ENCODE data around the gene SLC16A9.
"Not testable (repeated sequence)": the region's sequence is repeated elsewhere in the genome, so short reads cannot be mapped to it uniquely, and the experiment has no call there.

SLC16A9 gene

GRCh38 chr10:59675812-59676211 lies 33.8 kb downstream of the SLC16A9 start:
- DNase-seq (ENCODE audit: low read depth): no peak

DNA sequence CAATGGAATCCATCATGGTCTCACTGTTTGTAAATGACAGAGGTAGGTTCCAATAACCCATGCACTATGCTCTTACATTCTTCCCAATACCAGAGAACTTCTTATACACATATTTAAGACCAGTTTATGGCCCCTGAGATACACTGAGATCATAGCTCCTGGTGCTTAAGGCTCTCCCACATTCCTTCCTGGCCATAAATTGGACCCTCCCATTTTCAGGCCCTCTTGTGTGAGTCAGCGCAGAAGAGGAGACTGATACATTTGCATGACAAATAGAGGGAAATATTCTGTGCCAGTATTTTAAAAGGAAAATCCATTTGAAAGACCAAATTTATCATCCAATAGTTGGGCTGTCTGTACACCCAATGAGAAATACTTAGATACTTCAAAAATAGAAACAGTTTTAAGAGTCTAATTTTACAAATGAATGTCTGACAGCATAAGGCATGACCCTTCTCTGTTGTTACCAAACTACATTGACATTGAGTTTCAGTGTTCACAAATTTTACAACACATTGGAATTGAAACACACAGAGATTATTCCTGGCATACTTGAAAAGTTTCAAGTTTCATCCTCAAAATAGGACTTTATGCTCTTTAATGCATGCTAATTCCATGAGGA lies 35.3 kb downstream of the SLC16A9 start:
- DNase-seq (ENCODE audit: low read depth): peak; percentile 84

DNA sequence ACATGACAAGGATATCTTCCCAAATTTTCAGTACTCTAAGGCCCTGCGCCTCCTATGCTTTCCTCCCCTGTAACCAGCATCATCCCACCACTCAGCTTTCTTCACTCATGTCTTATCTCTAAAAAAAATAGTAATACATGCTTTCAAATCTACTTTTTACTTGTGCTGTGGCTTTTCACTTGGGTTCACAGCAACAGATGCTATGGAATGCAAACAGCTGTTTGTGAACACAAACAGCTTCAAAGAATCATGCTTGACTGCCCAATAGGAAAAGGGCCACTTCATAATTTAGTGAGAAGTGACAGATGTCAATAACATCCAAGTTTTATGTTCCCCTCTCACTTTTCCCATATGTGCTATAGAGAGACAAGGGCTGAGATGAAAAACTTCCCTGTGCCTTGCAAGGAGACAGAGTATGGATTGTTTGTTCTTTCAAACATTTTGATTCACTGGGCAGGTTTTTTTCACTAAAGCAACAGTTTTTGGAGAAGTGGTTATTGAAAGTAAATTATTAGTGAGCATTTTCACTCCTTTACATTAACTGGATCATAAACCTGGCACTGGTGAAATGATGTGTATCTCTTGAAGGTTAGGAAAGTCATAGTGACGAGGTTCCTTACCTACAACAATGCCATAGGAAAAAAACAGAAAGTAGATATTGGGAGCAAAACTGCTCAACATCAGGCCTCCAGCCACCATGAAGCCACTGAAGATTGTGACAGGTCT lies 37.3 kb downstream of the SLC16A9 start:
- DNase-seq (ENCODE audit: low read depth): no peak

DNA sequence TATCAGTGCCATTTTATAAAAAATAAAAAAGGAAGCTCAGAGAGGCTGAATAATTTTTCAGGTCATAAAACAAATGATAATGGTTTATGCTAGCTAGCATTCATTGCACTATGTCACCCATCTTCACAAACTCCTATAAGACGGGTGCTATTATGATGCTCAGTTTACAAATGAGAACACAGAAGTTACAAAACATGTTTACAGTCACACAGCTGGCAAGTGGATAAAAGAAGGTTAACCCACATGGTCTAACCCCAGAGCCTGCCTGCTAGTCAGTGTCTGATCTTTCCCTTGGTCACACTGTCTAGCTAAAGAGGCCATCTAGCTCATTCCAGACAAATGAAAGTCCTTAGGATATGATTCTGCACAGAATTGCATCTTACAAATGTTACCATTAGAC lies 39.4 kb downstream of the SLC16A9 start:
- DNase-seq (ENCODE audit: low read depth): no peak

- no peak for DNase-seq (ENCODE audit: low read depth)
Measured at GRCh38 chr10:59668096-59668495, 41.6 kb downstream of the SLC16A9 start.

- no peak for DNase-seq (ENCODE audit: low read depth)
Measured at GRCh38 chr10:59666310-59666709, 43.3 kb downstream of the SLC16A9 start.

GRCh38 chr10:59663213-59663612 lies 46.4 kb downstream of the SLC16A9 start:
- DNase-seq (ENCODE audit: low read depth): not testable (repeated sequence)

- DNase-seq (ENCODE audit: low read depth): no peak
Measured at GRCh38 chr10:59657724-59658123, 51.9 kb downstream of the SLC16A9 start.

DNA sequence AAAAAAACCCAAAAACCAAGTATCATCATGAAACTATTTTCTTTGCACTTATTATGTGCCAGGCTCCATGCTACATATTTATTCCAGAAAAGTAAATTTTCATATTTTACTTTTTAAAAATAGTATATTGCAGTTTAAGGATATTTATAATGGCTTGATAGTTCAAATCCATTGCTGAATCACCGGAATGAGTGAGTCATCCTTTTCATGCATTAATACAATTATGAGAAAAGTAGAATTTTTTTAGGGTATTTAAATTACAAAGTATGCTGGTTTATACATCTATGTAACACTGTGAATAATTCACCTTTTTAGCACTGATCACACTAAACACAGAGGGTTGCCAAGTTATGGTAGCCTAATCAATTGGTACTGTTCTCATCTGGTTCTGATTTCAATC lies 54.3 kb downstream of the SLC16A9 start:
- DNase-seq (ENCODE audit: low read depth): peak; percentile 36

DNA sequence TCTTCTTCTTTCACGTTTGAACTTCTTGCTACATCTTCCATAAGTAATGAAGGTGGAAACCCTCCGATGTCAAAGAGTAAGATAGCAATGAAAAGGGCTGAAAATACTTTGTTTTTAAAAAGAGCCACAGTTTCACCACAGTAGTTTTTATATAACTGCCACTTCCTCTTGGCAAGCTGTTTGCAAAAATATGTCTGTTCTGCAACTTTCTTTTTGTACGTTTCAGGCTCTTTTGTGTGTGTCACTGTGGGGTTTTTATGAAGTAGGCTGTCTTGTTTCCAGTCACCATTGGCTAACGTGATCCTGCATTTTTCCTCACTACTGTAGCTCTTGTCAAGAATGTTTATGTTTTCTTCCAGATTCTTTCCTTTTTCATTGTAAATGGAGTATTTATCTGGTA lies 55.6 kb downstream of the SLC16A9 start:
- DNase-seq (ENCODE audit: low read depth): peak; percentile 33

GRCh38 chr10:59651902-59652301 lies 57.7 kb downstream of the SLC16A9 start:
- DNase-seq (ENCODE audit: low read depth): no peak

GRCh38 chr10:59649606-59650346 lies 59.9 kb downstream of the SLC16A9 start:
- DNase-seq (ENCODE audit: low read depth): no peak

DNA sequence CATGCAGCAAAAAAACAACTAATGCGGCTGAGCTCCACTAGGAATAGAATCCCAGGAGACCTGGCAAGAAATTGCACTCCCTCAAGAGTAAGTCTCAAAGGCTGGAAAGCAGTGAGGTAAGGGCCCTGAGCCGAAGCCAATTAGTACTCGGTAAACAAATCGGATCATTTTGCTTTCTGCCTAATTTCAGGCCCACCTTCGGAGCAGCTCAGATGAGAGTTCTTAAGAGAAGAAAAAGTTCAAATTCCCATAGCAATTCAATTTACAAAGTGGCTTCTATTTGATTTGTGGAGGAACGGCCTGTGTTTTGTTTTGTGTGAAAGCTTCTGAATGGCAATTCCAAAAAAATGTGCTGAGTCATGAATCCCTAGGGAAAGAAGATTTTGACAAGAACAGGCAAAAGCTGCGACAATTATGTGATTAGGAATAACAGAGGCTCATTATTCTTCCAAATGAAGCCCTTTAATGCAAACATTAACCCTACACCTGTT lies 60.9 kb downstream of the SLC16A9 start:
- DNase-seq (ENCODE audit: low read depth): no peak

- DNase-seq (ENCODE audit: low read depth): no peak
Measured at GRCh38 chr10:59644841-59645240, 64.8 kb downstream of the SLC16A9 start.

GRCh38 chr10:59641688-59642087 lies 68.0 kb downstream of the SLC16A9 start:
- not testable (repeated sequence) for DNase-seq (ENCODE audit: low read depth)

- no peak for DNase-seq (ENCODE audit: low read depth)
Measured at GRCh38 chr10:59635502-59636290, 74.0 kb downstream of the SLC16A9 start.

- DNase-seq (ENCODE audit: low read depth): no peak
Measured at GRCh38 chr10:59634102-59634501, 75.5 kb downstream of the SLC16A9 start.

DNA sequence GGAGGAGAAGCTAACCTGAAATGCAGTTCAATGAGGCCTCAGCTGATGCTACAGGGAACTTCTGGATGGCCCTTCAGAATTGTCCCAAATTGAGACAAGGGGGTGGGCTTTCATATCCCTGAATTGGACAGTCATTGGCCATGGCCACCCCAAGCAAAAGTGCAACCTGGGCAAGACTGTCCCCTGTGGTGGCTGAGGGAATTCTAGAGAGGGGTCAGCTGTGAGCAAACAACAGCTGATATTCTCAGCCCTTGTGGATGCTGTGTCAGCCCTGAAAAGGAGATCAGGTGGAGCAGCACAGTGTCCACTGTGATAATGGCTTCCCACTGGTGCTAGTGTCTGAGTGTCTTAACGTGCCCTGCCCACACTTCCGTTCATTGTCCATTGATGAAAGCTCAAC lies 76.6 kb downstream of the SLC16A9 start:
- DNase-seq (ENCODE audit: low read depth): no peak

DNA sequence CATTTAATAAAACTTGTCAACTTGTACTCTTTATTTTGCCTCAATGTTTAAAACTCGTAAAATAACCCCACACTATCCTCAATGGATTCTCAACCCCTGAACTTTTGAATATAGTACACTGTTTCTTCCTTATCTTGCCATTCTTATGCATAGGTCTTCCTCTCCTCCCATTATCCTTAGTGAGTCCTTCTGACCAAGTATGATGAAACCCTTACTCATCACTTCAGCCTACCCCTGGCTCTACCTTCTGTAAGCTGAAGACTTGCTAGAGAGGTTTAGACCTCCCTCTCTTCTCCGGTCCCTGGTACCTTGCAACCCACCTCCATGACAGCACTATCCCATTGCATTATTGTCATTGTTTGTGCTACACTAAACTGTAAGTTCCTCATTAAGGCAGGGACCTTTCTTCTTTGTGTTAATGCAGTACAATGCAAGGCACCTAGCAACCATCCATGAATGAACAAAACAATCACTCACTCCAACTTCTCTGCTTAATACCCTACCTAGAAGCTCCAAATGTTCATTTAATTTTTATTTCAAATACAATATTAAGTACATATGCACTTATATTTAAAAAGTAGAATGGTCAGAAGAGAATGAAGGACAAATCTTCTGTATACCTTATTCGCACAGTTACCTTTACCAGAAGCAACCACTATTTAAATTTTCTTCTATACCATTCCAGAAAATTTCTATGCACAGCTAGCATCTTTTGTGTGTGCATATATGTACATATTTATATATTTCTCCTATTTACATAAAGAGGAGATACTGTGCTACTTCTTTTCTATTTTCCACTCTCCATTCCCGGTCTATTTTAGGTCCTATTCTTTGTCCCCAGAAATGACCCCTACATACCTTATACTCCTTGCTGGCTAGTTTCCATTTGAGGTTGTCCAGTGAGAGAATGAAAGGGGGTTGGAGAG lies 77.5 kb downstream of the SLC16A9 start:
- DNase-seq (ENCODE audit: low read depth): no peak

DNA sequence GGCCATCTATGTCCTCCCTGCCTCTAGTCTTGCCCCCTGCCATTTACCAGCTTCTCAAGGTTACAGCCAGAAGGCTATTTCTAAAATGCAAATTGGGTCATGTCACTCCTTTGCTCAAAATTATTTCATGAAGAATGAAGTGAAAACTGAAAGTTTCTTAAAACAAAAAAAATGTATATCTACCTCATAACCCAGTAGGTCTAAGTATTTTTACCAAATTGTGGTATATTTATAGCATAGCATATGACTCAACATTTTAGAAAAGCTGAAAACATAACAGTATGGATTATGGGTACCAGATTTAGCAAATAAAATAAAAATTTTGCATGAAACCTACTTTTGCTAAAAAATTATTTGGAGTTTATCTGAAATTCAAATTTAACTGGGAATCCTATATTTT lies 78.4 kb downstream of the SLC16A9 start:
- no peak for DNase-seq (ENCODE audit: low read depth)

DNA sequence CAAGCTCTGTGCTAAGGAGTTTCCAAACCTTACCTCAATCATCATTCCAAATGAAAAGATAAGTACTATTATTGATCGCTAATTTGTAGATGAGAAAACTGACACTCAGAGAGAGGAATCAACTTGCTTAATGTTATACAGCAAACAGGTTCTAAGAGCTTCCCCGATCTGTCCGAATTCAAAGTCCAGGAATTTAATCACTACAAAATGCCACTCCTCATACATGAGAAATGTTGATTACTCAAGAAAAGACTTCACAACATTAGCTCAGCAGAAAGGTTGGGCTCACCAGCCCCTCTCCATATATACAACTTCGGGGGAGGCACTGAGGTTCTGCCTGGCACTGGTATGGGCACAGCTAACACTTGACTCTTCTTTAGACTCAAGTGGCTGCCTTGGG lies 80.7 kb downstream of the SLC16A9 start:
- no peak for DNase-seq (ENCODE audit: low read depth)
